Fibroblast of skin of scalp (primary cell): ENCODE data around the gene RIMS1.

ENCODE experiments used
- DNase-seq: peaks from one replicate; pipeline ENCODE4 v3.0.0-alpha.2; 2013

RIMS1 gene

DNA sequence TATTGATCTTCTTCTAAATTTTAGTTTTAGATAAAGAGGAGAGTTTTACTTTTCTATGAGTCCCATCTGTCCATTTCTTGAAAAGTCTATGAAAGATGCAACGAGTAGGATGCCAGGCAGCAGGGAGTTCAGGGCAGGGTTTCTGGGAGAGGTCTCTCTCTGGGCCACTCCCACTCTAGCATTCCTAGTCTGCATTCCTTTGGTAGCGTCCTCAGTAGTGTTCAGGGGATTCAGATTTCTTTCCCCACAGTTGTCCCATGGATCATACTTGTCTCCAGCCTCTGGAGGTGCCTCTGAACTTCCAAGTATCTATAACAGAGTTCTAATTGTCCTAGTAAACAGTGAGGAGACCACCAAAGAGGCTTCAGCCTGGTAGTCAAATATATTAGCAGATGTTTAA, 225.3 kb downstream of the RIMS1 start:
- no peak for DNase-seq

DNA sequence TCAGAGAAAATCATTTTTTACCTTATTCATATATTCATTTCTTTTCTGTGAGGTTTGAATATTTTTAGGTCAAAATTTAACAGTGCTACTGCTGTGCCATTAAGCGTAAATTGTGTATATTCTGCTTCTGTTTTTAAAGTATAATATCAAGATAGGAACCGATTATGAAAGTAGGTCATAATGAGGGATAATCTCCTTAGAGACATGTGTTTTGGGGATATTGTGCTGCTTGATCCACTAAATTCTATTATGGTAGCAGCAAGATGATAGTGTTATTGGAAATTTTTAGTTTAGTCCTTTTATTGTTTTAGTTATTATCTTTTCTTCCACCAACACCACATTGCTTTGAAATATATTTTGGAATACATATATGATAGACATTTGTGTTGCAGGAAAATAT, 244.0 kb downstream of the RIMS1 start:
- no peak for DNase-seq

DNA sequence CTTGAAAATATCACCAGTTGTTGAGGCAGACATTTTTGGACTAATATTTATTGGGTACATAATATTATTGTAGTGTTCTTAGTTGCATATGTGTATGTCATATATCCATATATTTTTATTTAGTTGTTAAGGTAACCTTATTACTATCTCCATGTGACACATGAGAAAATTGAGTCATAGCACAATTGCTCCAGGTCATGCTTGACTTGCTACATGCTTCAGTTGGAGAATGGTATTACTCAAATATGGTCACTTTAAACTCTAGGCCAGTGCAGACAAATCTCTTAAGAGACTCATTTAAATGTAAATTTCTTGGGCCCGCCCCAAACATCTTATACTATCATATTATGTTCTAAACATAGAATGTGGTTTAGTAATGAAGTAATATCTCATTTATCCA, 246.1 kb downstream of the RIMS1 start:
- no peak for DNase-seq

DNA sequence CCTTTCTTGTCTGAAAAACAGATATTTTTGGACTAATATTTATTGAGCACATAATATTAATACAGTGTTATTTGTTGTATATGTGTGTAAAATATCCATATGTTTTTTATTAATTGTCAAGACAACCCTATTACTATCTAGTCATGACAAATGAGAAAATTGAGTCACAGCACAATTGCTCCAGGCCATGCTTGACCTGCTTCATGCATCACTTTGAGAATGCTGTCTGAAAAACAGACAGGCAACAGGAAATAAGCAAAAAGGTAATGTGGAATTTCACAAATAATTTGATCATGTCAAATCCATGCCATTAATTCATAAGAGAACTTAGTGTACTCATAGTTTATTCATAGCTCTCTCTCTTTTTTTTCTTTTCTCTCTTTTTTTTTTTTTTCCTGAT, 246.5 kb downstream of the RIMS1 start:
- no peak for DNase-seq

DNA sequence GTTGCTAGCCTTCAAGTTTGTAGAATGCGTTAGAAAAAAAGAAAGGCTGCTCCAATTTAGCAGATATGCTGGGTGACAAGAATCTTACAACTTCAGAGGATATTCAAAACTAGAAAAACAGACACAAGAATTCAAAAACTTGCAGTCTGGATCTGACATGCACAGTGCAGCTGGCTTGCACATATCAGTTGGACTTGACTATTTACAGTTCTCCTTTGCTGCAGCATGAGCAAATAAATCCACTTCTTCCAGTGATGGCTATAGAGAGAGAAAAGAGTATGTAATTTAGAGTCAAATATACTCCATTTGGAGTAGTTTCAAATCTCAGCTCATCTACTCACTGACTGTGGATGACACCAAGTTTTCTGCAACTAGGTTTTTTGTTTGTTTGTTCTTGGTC, 247.0 kb downstream of the RIMS1 start:
- DNase-seq: no peak

DNA sequence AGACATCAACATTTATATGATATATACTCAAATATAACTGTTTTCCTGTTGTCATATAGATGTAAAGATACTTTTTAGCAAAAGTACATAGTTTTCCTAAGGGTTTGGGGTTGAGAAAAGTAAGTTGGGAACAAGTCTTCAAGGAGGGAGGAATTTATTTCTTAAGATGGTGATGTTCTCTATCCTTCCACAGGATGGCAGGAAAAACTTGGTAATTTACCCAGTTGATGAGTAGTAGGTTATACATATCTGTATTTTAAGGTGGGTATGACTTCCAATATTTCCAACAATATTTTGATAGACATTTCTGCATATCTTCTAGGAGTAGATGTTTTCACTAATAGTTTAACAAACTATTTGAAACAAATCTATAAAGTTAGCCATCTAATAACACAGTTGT, 254.4 kb downstream of the RIMS1 start:
- DNase-seq: no peak

DNA sequence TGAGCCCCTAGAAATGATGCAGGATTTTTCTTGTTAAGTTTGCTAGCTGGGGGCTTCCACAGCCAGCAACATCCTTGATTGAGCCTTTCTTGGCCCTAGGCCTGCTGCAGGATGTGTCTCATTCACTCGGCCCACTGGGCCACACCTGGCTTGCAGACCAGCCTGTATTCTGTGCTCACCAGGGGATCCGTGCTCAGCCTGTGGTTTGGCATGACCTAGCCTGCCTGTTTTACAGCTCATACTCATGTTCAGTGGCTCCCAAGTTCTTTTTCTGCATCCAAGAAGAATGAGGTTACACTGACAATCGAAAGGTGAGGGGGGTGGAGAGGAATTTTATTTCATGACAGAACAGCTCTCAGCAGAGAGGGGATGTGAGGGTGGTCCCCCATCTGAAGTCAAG, 263.4 kb downstream of the RIMS1 start:
- no peak for DNase-seq

DNA sequence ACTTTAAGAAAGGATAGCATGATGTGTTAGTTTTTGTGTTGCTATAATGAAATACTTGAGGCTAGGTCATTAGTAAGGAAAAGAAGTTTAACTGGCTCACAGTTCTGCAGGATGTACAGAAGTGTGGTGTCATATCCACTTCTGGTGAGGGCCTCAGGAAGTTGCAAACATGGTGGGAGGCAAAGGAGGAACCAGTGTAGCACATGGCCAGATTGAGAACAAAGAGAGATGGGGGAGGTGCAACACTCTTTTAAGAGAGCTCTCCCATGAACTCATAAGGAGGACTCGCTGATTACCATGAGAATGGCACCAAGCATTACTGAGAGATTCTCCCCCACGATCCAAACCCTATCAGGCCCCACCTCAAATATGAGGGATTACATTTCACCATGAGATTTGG, 265.4 kb downstream of the RIMS1 start:
- DNase-seq: no peak

DNA sequence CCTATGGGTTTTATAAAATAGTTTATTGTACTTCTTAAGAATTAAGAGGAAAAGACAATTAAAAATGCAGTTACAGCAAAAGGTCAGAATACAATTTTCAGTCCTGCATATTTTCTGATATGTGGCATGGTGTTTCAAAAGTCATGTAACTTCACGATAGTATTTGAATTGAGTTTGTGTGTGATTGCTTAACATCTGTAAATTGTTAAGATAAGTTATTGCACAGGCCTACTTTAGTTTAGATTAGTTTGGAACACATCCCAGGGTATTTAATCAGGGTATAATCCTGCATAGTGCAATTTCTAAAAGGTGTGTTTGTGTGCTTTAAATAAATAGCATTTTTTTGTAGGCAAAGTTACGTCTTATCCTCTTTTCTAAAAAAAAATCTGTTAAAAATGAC, 289.6 kb downstream of the RIMS1 start:
- no peak for DNase-seq

DNA sequence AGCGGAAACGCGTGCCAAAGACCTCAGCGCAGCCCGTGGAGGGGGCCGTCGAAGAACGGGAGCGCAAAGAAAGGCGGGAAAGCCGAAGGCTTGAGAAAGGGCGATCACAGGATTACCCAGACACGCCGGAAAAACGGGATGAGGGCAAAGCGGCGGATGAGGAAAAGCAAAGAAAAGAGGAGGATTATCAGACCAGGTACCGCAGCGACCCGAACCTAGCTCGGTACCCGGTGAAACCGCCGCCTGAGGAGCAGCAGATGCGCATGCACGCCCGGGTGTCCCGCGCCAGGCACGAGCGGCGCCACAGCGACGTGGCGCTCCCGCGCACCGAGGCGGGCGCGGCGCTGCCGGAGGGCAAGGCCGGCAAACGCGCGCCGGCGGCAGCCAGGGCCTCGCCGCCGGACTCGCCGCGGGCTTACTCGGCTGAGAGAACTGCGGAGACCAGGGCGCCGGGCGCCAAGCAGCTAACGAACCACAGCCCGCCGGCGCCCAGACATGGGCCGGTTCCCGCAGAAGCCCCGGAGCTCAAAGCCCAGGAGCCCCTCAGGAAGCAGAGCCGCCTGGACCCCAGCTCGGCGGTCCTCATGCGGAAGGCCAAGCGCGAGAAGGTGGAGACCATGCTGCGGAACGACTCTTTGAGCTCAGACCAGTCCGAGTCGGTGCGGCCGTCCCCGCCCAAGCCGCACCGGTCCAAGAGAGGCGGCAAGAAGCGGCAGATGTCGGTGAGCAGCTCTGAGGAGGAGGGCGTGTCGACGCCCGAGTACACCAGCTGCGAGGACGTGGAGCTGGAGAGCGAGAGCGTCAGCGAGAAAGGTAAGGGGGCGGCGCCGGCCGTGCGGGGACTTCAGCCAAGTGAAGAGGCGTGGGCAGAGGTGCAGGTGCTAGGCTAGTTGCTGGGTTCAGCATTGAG, 296.2 kb downstream of the RIMS1 start:
- peak; percentile 11 for DNase-seq

DNA sequence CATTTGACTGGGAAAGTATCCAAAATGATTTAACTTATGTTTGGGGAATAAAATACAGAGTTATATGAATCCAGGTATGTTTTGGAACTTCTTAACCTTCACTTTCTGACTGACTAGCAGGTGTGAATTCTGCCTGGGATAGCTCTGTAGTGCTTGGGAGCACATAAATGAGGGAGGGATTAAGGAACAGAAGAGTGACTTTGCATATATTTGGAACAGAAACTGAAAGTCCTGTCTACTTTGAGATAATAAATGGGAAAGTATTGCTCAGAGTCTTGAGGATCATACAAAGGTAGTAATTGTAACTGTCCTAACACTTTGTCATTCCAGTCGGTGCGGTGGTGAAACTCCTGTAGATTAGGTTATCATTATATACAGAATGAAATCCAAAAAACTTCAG, 317.6 kb downstream of the RIMS1 start:
- DNase-seq: no peak

DNA sequence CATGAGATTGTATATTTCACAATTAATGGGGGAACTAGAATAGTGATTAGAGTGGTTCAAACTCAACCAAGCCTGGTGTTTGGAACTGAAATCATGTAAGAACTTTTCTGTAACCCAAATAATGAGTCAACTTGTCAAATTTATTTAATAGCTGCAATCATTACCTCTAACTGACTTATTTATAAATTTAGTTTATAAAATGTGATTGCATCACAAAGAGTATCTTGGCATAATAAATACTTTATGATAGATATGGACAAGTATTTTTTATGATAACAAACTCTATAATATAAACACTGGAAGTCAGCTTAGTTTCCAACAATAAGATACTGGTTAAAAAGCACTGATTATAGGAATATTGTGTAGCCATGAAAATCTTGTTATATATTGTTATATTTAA, 319.1 kb downstream of the RIMS1 start:
- DNase-seq: no peak

DNA sequence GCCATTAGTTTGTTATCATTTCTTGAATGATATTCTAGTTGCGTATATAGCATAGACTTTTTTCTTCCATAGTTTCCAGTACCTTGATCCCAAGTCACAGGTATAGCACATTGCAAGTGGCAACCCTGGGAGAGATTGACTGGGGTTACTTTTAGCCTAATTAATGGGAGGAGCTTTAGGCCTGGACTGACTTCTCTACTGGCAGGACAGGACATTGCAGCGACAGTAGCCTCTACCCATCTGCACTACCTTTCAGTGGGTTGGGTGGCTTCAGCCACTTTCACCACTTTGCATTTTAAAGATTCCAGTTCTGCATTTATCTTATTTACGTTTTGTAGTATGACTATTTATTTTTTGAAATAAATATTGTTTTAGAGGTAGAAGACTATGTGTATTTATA, 320.3 kb downstream of the RIMS1 start:
- DNase-seq: no peak

DNA sequence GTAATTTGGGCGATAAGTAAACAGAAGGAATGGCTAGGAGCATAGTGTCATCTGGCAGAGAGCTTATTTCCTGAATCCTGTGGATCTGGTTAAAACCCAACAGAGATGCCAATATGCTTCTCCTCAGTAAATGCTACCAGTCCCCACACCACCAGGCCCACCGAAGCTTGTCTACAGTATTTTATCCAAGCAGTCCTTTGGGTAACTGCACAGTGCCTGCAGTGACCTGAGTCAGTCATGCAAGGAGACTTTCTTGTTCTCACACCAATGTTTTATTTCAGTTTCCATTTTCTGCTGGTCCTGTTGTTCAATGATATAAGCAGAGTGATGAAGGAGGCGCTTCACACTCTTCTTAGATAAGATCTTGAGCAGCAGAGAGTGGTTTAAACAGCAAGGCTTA, 326.3 kb downstream of the RIMS1 start:
- no peak for DNase-seq

DNA sequence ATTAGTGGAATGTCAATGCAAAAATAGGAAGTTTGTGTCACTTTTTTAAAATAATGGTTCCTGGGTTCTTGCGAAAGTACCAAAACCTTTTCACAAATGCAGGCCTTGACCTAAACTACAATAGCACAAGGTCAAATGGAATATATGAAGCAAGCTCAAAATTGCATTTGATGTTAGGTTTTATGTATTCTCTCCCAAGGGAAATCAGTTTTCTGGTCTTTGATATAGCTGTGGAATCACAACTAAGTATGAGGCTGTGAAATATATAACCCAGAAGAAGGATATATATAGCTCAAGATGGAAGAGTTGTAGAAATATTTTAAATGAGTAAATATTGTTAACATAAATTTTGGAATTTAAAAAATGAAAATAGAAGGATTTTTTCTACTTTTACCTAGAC, 327.3 kb downstream of the RIMS1 start:
- DNase-seq: no peak

DNA sequence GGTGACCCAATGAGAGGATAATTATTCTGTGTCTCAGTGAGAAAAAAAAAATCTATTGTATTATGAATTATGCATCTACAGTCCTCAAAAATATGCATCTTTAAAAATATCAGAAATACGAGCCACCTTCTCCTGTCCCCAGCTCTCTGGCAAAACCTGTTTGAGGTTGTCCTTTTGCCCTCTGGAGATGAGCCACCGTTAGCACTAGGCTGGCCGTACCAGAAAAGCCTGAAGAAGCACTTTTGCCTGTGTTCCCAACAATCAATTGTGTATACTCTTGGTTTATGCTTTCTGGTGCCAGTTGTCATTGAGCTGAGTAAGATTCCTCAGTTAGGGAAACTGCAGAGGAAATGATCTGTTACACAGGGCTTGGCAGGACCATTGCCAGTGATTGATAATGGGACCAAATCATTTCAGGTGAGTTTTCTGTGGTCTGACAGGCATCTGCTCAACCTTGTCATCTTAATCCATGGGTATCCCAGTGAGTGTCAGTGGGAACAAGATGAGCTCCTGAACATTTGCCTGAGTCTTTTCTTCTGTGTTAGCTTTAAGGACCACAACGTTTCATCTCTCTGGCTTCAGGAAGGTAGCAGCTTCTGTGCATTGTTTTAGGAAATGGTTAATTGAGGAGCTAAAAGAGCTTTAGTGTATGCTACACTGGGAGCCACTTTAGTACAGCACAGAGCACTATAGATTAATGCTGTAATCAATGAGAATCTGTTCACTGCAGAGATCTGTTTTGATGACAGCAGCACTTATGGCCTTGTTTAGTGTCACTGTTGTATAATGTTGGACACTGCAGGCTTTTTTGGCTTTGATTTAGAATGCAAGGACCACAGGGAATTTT, 330.1 kb downstream of the RIMS1 start:
- no peak for DNase-seq

DNA sequence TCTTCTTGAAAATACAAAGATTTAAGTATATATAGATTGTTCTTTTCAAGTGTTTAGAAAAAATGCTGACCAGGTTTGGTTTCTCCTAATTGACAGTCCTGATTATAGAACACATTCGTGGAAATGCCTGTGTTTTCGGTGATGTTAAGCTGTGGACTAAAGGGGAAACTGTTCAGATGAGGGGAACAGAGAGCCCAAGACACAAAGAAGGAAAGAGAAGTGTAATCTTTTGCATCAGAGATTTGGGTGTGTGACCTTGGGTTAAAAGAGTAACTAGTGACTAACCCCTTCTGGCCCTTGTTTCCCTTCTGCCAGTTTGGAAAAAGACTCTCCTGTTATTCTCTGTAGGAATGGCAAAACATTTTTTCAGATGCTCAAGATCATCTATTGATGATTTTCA, 331.3 kb downstream of the RIMS1 start:
- DNase-seq: no peak

DNA sequence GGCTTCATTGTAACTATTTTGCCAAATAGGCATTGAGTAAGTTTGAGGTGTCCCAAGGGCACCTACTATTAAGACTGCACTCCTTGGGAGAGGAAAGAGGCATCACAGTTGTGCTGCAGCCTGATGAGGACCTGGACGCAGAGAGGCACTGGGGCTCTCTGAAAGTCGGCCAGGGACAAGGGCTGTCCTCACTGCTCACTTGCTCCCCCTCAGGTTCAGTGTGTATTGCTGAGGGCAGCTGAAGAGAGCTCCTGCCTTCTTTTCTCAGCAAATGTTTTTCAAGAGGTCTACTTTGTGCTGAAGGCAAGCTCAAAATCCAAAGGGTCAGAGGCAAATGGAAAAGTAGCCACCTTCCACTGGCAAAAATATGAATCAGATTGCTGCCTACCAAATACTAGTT, 331.8 kb downstream of the RIMS1 start:
- DNase-seq: peak; percentile 29

DNA sequence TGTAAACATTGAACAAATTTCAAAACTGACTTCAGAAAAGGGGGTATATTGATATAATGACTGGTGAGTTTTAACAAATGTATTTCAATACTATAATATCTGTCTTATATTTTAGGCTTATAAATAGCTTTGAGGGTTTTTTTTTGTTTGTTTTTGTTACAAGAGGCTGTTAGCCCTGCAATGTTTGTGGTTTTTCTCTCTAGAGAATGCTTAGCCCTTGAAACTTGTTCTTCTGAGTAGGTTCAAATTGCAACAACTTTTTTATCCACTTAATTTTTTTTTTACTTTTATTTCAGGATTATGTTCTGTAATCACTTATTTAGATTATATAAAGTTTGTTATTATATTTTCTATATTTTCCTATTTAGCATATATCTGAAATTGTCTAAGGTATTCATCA, 333.2 kb downstream of the RIMS1 start:
- DNase-seq: no peak

DNA sequence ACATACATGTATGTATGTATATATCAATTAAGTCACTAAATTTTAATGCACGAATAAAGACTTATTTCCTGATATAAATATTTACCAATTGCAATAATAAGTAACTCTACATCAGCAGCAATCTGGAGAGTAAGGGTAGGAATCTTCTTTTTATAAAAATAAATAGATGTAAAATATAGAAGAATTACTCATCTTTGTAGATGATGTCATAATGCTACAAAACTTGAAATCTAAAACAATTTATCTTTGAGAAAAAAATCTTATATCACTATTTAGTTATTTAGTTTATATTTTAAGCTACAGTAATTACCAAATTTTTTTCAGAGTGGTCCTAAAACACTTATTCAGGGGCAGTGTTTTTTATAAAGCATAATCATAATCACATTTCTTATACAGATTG, 351.7 kb downstream of the RIMS1 start:
- no peak for DNase-seq

DNA sequence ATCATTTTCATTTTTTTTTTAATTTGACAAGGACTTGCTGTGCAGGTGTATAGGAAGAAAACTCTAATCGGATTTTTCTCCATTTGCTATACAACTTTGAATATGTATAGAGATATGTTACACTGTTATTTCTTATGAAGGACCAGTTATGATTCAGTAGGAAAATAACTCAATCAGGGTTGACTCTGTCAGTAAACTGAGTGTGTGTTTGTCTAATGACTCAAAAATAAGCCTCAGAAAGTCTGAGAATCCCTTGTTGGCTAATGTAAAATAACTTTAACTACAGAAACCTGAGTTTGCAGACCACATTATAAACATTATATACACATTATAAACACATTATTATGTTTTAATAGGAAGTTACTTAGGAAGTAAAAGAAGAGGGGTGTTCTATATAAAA, 352.6 kb downstream of the RIMS1 start:
- DNase-seq: peak; percentile 32

DNA sequence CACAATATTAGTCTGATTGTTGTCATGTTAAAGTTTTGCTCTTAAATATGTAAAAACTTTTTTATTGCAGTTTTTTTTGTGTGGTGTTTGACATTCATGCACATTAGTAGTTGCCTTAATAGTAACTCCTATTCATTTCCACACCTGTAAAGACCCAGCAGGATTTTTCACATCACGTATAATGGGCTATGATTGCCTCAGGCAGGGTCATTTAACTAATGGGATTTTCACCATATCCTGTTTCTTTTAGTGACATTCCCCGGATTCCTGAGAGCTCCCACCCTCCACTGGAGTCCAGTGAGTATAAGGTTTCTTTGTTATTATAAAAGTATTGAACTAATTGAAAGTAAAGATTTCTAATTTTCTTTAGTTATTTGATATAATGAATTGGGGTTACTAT, 359.2 kb downstream of the RIMS1 start:
- DNase-seq: no peak

DNA sequence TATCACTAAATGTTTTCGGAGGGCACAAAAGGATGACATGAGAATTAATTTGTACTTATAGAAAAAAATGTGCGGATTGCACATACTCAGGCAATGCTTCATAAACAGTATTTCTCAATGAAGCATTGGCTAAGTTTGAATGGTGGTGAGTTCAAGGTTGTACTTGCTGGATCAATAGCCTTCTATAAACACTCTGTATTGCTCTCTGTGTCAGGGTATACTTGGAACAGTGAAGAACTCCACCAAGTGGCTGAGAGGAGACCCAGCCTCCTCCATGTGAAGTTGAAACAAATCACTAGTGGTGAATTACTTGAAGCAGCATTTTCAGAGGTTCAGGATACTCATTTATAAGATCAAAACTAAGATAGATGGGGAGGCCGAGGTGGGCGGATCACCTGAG, 360.6 kb downstream of the RIMS1 start:
- DNase-seq: no peak

DNA sequence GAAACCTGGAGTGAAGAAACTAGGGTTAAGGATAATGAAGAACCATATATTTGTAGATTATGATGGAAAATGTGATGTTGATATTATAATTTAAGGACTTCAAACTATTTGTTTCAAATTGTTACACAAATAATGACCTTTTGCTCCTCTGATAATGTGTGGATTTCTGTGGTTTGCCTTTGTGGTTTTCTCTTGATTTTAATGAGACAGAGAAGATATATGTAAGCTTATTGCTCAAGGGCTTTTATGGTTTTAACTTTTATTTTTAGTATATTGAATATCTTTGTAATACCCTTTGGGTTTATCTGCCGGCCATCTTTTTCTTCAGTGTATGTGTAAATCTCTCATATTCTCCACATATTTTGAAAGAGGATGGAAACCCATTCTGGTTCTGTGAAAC, 362.3 kb downstream of the RIMS1 start:
- no peak for DNase-seq
